ENCODE data around the gene HELZ2.
"Not testable (repeated sequence)": the region's sequence is repeated elsewhere in the genome, so short reads cannot be mapped to it uniquely, and the experiment has no call there.

Gene HELZ2

DNA sequence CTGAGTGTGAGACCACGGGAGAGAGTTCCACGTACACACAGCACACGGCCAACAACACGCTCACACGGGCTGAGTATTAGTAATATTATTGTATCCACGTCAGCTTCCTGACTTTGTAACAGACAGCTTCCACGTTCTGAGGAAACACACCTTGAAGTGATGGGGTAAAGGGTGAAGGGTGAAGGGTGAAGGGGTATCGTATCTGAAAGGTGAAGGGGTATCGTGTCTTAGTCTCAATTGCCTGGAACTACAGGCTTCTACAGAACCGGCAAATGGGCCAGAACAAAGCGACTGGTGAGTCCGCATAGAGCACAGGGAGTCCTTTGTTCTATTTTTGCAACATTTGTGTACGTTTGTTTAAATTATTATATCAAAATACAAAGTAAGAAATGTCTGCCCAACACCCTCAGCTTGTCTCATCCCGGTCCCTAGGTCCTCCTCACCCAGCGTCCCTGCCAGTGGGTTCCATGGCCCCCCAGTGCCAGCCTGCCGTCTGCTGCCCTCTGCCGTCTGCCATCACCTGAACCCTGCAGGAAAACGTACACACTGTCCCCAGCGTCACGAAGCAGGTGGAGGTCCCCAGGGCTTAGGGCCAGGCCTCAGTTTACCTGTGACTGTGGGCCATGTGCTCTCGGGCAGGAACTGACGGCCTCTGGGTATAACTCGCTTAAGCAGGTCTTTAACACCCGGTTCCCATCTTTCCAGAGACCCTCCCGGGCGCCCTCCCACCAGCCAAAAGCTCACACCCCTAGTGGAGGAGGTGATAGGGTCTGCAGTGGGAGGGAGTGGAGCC, 4.4 kb upstream of the HELZ2 start:
- DNase-seq = no peak

- no peak for DNase-seq
These were observed 3.4 kb upstream of the HELZ2 start for GRCh38 chr20:63577317-63577894.

DNA sequence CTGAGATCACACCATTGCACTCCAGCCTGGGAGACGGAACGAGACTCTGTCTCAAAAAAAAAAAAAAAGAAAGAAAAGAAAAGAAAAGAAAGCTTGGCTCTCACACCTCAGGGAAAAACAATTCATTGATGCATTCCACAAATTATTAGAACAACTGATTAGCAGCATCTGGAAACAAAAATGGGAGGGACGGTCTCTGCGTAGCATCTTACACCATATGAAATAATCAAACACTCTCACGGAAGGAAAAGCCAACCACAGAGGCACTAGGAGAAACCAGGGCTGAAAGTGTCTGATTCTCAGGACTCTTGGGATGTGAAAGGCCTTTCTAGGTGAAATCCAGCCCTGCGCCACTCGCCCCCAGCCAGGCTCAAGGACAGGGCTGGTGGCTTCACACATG, 2.3 kb upstream of the HELZ2 start:
- no peak for DNase-seq

DNA sequence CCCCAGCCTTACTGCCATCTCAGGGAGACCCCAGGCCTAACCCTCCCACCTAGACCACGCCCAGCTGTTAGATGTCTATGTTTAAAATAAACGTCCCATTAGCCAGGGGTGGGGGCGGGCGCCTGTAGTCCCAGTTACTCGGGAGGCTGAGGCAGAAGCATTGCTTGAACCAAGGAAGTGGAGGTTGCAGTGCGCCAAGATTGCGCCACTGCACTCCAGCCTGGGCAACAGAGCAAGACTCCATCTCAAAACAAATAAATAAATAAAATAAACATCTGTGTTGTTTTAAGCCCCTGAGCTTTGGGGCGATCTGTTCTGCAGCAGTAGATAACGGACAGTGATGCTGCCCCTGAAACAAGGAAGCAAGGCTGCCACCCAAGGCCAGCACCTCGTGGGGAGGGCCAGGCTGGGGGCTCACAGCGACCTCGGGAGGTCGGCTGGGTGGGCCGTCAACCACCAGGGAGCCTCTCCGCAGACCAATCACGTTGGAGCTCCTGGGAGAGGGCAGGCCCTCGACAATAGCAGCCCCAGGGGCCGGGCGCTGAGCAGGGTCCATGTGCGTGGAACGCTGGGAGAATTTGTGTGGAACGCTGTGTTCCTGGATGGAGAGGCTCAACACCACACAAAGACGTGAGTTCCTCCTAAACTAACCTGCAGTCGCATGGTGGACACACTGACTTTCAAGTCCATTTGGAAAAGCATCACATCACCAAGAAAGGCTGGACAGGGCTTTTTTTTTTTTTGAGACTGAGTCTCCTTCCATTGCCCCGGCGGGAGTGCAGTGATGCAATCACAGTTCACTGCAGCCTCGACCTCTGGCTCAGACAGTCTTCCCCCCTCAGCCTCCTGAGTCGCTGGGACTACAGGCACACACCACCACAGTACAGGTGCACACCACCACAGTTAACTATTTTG, 1.0 kb upstream of the HELZ2 start:
- no peak for DNase-seq

DNA sequence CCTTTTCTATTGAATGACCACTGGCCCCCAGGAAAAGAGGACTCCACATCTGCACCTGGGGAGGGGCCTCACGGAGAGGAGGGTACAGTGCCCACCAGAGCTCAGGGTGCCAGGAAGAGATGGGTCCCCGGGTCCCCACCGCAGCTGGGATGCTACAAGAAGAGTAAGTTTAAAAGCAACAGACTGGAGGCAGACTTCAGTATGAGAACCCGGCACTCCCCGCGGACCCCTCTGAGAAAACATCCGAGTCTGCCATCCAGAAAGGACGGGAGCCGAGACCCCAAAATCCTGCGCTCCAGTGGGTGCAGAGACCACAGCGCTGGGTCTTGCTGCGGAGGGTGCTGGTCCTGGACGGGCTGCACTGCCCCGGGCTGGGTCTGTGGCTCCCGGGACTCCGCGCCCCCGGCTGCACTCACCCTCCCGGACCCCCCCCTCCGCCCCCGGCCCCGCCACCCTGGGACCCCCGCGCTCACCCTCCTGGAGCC, 350 bp downstream of the HELZ2 start:
- DNase-seq = no peak

GRCh38 chr20:63572788-63573646, 1.0 kb downstream of the HELZ2 start:
- DNase-seq = no peak

DNA sequence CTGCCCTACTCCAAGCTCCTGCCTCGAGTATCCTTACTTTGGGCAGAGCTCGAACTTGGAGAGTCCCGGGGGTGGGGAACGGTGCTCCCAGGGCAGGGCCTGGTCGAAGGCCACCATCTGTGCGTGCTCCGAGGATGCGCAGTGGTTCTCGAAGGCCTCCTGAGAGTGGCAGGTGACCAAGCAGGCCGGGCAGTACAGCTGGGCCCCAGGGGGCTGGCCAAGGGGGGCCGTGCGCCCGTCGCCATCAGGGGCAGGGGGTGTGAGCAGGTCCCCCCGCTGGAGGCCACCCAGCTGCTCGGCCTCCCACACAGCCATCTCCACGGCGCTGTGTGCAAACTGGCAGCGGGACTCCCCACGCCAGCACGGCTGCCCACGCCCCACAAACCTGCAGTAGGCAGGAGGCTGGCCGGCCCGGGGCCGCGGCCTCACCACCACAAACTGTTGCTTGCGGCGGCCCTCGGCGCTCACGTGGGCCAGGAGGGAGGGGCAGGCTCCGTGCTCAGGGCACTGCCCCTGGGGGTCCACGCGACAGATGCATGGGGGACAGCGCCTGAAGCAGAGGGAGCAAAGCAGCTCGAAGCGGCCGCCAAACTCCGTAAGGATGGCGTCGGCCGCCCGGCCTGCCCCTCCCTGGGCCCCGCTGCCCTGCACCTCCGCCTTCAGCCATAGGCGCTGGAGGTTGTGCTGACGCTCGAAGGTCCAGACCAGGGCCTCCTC, 1.8 kb downstream of the HELZ2 start:
- no peak for DNase-seq

GRCh38 chr20:63571087-63571478, 3.0 kb downstream of the HELZ2 start:
- DNase-seq = not testable (repeated sequence)

DNA sequence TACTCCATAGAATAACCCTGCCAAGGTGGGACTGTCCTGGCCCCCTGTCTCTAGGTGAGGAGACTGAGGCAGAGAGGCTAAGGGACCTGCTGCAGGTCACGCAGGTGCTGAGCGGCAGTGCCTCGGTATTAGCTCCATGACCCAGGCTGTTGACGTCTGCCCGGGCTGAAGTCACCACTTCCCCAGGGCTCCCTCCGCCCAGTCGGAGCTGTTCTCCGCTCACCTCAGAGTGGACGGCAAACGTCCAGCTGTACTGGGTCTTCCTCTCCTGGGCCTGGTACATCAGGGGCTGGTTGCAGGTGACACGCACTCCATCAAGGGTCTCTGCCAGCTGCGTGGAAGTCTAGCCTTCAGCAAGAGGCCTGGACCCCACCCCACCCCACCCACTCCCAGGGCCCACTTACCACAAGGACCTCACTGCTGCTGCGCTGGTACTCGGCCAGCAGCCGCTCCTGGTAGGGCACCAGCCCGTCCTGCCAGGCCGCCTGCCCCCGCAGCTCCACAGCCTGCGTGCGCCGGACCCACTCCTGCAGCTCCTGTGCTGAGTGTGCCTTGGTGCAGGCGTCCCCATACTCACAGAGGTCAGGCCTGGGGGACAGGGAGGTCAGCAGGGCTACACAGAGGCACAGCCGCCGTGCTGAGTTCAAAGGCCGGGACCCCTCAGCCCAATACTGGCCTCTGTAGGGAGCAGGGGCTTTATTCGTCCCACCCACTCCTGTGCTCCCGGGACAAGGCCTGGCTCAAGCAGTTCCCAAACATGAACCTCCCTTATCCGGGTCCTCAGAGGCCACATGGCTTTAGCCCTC, 3.6 kb downstream of the HELZ2 start:
- no peak for DNase-seq

- DNase-seq = no peak
These were observed 4.8 kb downstream of the HELZ2 start for GRCh38 chr20:63568986-63569949.

- no peak for DNase-seq
These were observed 5.7 kb downstream of the HELZ2 start for GRCh38 chr20:63568170-63568981.

- DNase-seq = peak; percentile 51
These were observed 6.5 kb downstream of the HELZ2 start for GRCh38 chr20:63567386-63568169.

GRCh38 chr20:63567136-63567385, 7.0 kb downstream of the HELZ2 start:
- no peak for DNase-seq

GRCh38 chr20:63566395-63567135, 7.5 kb downstream of the HELZ2 start:
- no peak for DNase-seq

- DNase-seq = no peak
These were observed 8.2 kb downstream of the HELZ2 start for GRCh38 chr20:63565699-63566335.

GRCh38 chr20:63565021-63565698, 8.9 kb downstream of the HELZ2 start:
- DNase-seq = no peak
